Measurements from ENCODE around the gene PLAAT1.

PLAAT1 gene

GRCh38 chr3:193211984-193212383 lies 29.0 kb upstream of the PLAAT1 start:
- TF ChIP-seq, protein P1, sequence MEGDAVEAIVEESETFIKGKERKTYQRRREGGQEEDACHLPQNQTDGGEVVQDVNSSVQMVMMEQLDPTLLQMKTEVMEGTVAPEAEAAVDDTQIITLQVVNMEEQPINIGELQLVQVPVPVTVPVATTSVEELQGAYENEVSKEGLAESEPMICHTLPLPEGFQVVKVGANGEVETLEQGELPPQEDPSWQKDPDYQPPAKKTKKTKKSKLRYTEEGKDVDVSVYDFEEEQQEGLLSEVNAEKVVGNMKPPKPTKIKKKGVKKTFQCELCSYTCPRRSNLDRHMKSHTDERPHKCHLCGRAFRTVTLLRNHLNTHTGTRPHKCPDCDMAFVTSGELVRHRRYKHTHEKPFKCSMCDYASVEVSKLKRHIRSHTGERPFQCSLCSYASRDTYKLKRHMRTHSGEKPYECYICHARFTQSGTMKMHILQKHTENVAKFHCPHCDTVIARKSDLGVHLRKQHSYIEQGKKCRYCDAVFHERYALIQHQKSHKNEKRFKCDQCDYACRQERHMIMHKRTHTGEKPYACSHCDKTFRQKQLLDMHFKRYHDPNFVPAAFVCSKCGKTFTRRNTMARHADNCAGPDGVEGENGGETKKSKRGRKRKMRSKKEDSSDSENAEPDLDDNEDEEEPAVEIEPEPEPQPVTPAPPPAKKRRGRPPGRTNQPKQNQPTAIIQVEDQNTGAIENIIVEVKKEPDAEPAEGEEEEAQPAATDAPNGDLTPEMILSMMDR (IDR thresholded peaks at IDR 0.05; ENCODE audit: borderline replicate concordance, insufficient read depth, low read depth, low read length), result no peak
- H3K4me3 ChIP-seq (ENCODE audit: low read depth, low read length), result no peak overlapping the region

- TF ChIP-seq, protein P1 (IDR thresholded peaks at IDR 0.05; ENCODE audit: borderline replicate concordance, insufficient read depth, low read depth, low read length), result no peak
- H3K4me3 ChIP-seq (ENCODE audit: low read depth, low read length), result no peak overlapping the region
These were observed 28.2 kb upstream of the PLAAT1 start for GRCh38 chr3:193212844-193213243.

GRCh38 chr3:193214445-193214844 lies 26.6 kb upstream of the PLAAT1 start:
- H3K4me3 ChIP-seq (ENCODE audit: low read depth, low read length), result no peak overlapping the region
- TF ChIP-seq, protein P1 (IDR thresholded peaks at IDR 0.05; ENCODE audit: borderline replicate concordance, insufficient read depth, low read depth, low read length), result no peak

DNA sequence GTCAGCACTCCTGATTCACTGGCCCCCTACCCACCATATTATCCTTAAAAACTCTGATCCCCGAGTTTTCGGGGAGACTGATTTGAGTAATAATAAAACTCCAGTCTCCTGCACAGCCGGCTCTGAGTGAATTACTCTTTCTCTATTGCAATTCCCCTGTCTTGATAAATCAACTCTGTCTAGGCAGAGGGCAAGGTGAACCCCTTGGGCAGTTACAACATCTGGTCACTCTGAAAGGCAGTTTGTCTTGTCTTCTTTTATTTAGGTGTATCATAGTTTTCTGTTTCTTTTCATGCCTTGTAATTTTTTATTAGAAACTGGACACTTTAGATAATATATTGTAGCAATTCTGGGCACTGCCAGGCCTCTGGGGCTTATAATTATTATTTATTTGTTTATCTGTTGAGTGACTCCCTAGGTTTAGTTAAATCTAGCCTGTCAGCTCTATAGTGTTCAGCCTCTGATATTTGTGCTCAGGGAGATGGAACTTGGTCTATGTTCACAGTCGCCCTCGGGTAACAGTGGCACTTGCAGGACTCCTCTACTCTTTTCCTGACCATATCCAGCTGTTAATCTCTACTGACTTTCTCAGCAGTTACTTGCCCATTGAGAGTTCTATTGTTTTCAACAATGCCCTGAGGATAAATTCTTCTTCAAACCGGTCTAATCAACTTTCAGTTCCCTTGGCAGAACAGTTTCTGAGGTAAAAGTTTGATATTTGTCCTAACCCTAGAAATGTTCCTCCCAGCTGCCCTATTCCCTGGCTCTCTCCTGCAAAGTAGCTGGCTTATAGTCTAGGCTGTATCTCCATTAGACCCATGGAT lies 15.5 kb upstream of the PLAAT1 start:
- H3K4me3 ChIP-seq (ENCODE audit: low read depth, low read length), result no peak overlapping the region
- TF ChIP-seq, protein P1 (IDR thresholded peaks at IDR 0.05; ENCODE audit: borderline replicate concordance, insufficient read depth, low read depth, low read length), result no peak

- TF ChIP-seq, protein P1 (IDR thresholded peaks at IDR 0.05; ENCODE audit: borderline replicate concordance, insufficient read depth, low read depth, low read length), result no peak
- H3K4me3 ChIP-seq (ENCODE audit: low read depth, low read length), result no peak overlapping the region
These were observed 12.8 kb upstream of the PLAAT1 start for GRCh38 chr3:193228206-193228605.

GRCh38 chr3:193229851-193230420 lies 11.1 kb upstream of the PLAAT1 start:
- TF ChIP-seq, protein P1 (IDR thresholded peaks at IDR 0.05; ENCODE audit: borderline replicate concordance, insufficient read depth, low read depth, low read length), result no peak
- H3K4me3 ChIP-seq (ENCODE audit: low read depth, low read length), result no peak overlapping the region

DNA sequence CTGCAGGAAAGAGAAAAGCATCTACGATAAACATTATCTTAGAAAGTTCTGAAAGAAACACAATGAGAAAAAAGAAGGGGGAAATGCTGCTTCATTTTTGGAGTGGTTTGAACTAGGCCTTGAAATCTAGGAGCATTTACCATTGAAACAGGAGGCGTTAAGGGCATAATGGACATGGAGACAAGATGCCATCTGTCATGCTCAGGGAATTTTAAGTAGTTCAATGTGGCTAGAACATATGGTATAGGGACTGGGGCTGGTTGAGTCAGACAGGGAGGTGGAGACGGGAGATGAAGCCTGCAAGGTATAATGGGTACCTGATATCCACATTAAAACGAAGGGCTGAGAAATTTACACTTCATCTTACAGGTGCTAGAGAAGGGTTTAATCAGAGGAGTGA lies 10.4 kb upstream of the PLAAT1 start:
- TF ChIP-seq, protein P1 (IDR thresholded peaks at IDR 0.05; ENCODE audit: borderline replicate concordance, insufficient read depth, low read depth, low read length), result no peak

More for the DNA sequence above, 10.4 kb upstream of the PLAAT1 start:
- no peak overlapping the region for H3K4me3 ChIP-seq (ENCODE audit: low read depth, low read length)

All from GM12875 (cell line).